ENCODE results near the gene RBMS1. TPM values are rescaled to one million over a fixed set of nuclear protein-coding genes. Genes with fewer than 3 reads are reported as not detected.

The RBMS1 gene
- total RNA-seq, 4 donors from 2014 or later: 26.3 to 52.5 (median 37.5) TPM

GRCh38 chr2:160225722-160226121, 267.9 kb downstream of the RBMS1 start:
- TF ChIP-seq CTCF (IDR thresholded peaks at IDR 0.05): no peak
- no peak for TF ChIP-seq POLR2A (IDR thresholded peaks at IDR 0.05)
- intact Hi-C loops (cut with DNase I): no loop called here
- Histone ChIP-seq H3K36me3 (no peaks in the 10 kb centered on the region), H3K27me3 (no peaks in the 10 kb centered on the region), H3K9me3 (no peaks in the 10 kb centered on the region), H3K27ac (peak overlapping the region; percentile 69 to 89 (median 84)), H3K4me1 (peaks cover 55 to 100% (median 61%) of the 10 kb centered on the region in 3 donors), H3K4me3 (no peak overlapping the region)
- no peak for DNase-seq
- WGBS, 2 donors: 18 to 71% methylated on average over 2 to 3 of the region's 4 CpGs

- intact Hi-C loops (cut with DNase I): no loop called here
- no peak for DNase-seq
- no peaks in the 10 kb centered on the region for H3K27me3 ChIP-seq
- H3K4me1 ChIP-seq: peaks cover 61 to 100% (median 67%) of the 10 kb centered on the region in 3 donors
- H3K9me3 ChIP-seq: no peaks in the 10 kb centered on the region
- H3K27ac ChIP-seq: peak overlapping the region; percentile 81 to 89 (median 84)
- WGBS, 2 donors: 35 to 71% methylated on average over 3 of the region's 3 CpGs
- no peaks in the 10 kb centered on the region for H3K36me3 ChIP-seq
- no peak for TF ChIP-seq CTCF (IDR thresholded peaks at IDR 0.05)
- TF ChIP-seq POLR2A (IDR thresholded peaks at IDR 0.05): no peak
- no peak overlapping the region for H3K4me3 ChIP-seq
Observed at GRCh38 chr2:160224507-160224906, 269.1 kb downstream of the RBMS1 start.

- intact Hi-C loops (cut with DNase I): no loop called here
- no peak for DNase-seq
Observed at GRCh38 chr2:160224060-160224459, 269.5 kb downstream of the RBMS1 start.

GRCh38 chr2:160223560-160223959, 270.0 kb downstream of the RBMS1 start:
- Histone ChIP-seq H3K9me3 (no peaks in the 10 kb centered on the region), H3K4me3 (no peak overlapping the region), H3K27ac (peak overlapping the region; percentile 81 to 89 (median 84)), H3K27me3 (no peaks in the 10 kb centered on the region), H3K36me3 (no peaks in the 10 kb centered on the region), H3K4me1 (peaks cover 57 to 95% (median 61%) of the 10 kb centered on the region in 3 donors)
- intact Hi-C loops (cut with DNase I): no loop called here
- 58 to 59% methylated on average over 3 of the region's 3 CpGs for WGBS, 2 donors
- no peak for TF ChIP-seq CTCF (IDR thresholded peaks at IDR 0.05)
- TF ChIP-seq POLR2A (IDR thresholded peaks at IDR 0.05): no peak
- no peak for DNase-seq

More at GRCh38 chr2:160224060-160224459, 269.5 kb downstream of the RBMS1 start:
- peak overlapping the region; percentile 81 to 89 (median 84) for H3K27ac ChIP-seq
- 23 to 31% methylated on average over 3 of the region's 3 CpGs for WGBS, 2 donors
- no peak overlapping the region for H3K4me3 ChIP-seq
- no peaks in the 10 kb centered on the region for H3K9me3 ChIP-seq
- peaks cover 57 to 100% (median 65%) of the 10 kb centered on the region in 3 donors for H3K4me1 ChIP-seq
- no peaks in the 10 kb centered on the region for H3K36me3 ChIP-seq
- H3K27me3 ChIP-seq: no peaks in the 10 kb centered on the region
- no peak for TF ChIP-seq CTCF (IDR thresholded peaks at IDR 0.05)
- no peak for TF ChIP-seq POLR2A (IDR thresholded peaks at IDR 0.05)

- Histone ChIP-seq H3K9me3 (no peaks in the 10 kb centered on the region), H3K27me3 (no peaks in the 10 kb centered on the region), H3K4me1 (peaks cover 54 to 86% (median 60%) of the 10 kb centered on the region in 3 donors), H3K27ac (peak overlapping the region; percentile 81 to 89 (median 84)), H3K4me3 (no peak overlapping the region), H3K36me3 (no peaks in the 10 kb centered on the region)
- intact Hi-C loops (cut with DNase I): no loop called here
- TF ChIP-seq CTCF (IDR thresholded peaks at IDR 0.05) (no peak), POLR2A (IDR thresholded peaks at IDR 0.05) (no peak)
- no peak for DNase-seq
- 75 to 80% methylated on average over 3 to 5 of the region's 7 CpGs for WGBS, 2 donors
Observed at GRCh38 chr2:160222546-160223283, 270.9 kb downstream of the RBMS1 start.

Measured in esophagus squamous epithelium (tissue), 5 donors.